ENCODE data around the gene SLC5A11.

Gene SLC5A11

DNA sequence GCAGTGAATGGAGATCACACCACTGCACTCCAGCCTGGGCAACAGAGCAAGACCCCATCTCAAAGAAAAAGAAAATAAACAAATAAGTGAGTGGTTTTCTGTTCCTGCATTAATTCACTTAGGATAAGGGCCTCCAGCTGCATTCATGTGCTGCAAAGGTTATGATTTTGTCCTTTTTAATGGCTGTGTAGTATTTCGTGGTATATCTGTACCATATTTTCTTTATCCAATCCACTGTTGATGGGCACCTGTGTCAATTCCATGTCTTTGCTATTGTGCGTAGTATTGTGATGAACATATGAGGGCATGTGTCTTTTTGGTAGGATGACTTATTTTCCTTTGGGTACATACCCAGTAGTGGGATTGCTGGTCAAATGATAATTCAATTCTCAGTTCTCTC is 33.9 kb downstream of the SLC5A11 start:
- Histone ChIP-seq H3K4me2 (no peak overlapping the region), H3K4me1 (ENCODE audit: low read depth, poor library complexity, severe bottlenecking) (no peaks in the 10 kb centered on the region), H4K20me1 (ENCODE audit: insufficient read depth) (no peaks in the 10 kb centered on the region), H3K9ac (no peak overlapping the region), H3K36me3 (ENCODE audit: insufficient read depth) (no peaks in the 10 kb centered on the region), H2AFZ (ENCODE audit: low read depth) (no peak overlapping the region), H3K27ac (no peak overlapping the region), H3K27me3 (ENCODE audit: insufficient read depth, low read depth) (no peaks in the 10 kb centered on the region), H3K4me3 (IDR thresholded peaks at IDR 0.05; ENCODE audit: insufficient read depth, low read depth, low read length) (no peak overlapping the region), H3K79me2 (ENCODE audit: insufficient read depth, low read depth) (no peaks in the 10 kb centered on the region)
- TF ChIP-seq, protein P1, sequence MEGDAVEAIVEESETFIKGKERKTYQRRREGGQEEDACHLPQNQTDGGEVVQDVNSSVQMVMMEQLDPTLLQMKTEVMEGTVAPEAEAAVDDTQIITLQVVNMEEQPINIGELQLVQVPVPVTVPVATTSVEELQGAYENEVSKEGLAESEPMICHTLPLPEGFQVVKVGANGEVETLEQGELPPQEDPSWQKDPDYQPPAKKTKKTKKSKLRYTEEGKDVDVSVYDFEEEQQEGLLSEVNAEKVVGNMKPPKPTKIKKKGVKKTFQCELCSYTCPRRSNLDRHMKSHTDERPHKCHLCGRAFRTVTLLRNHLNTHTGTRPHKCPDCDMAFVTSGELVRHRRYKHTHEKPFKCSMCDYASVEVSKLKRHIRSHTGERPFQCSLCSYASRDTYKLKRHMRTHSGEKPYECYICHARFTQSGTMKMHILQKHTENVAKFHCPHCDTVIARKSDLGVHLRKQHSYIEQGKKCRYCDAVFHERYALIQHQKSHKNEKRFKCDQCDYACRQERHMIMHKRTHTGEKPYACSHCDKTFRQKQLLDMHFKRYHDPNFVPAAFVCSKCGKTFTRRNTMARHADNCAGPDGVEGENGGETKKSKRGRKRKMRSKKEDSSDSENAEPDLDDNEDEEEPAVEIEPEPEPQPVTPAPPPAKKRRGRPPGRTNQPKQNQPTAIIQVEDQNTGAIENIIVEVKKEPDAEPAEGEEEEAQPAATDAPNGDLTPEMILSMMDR (conservative IDR thresholded peaks at IDR 0.05; ENCODE audit: low read depth, low read length): no peak

DNA sequence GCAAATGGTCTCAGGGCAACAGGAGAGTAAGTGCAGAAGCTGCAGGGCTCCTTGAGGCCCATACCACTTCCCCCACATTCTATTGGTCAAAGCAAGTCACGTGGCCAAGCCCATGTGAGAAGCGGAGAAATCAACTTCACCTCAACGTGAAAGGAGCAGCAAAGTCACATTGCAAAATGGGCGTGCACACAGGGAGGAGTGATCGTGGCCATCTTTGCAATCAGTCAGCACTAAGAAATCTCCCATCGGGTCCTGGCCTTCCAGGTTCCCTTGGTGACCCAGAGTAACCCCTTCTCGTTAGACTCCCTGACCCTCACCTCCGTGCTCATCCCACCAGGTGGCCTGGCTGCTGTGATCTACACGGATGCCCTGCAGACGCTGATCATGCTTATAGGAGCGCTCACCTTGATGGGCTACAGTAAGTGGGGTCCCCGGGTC is 38.0 kb downstream of the SLC5A11 start:
- no peak overlapping the region for H2AFZ ChIP-seq (ENCODE audit: low read depth)
- no peaks in the 10 kb centered on the region for H3K79me2 ChIP-seq (ENCODE audit: insufficient read depth, low read depth)
- TF ChIP-seq, protein P1 (conservative IDR thresholded peaks at IDR 0.05; ENCODE audit: low read depth, low read length): no peak

DNA sequence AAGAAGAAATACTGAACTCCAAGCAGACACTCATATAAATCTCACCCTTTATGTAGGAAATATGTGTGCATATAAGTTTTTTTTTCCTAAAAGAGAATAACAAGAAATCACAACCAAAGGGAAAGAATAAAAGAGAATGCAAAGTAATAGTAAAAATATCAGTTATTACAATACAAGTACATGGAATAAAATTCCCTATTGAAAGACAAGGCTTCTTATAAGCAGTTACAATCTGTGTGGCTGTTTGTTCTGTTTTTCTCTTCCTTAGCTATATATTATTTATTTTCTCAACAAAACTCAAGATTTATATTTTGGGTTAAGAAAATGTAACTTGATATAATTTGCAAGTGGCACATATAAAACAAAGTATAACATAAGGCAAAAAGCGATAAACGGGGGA is 41.7 kb downstream of the SLC5A11 start:
- Histone ChIP-seq H3K79me2 (ENCODE audit: insufficient read depth, low read depth) (no peaks in the 10 kb centered on the region), H3K4me1 (ENCODE audit: low read depth, poor library complexity, severe bottlenecking) (no peaks in the 10 kb centered on the region), H3K27ac (no peak overlapping the region), H3K4me2 (no peak overlapping the region), H4K20me1 (ENCODE audit: insufficient read depth) (no peaks in the 10 kb centered on the region), H3K4me3 (IDR thresholded peaks at IDR 0.05; ENCODE audit: insufficient read depth, low read depth, low read length) (no peak overlapping the region), H3K36me3 (ENCODE audit: insufficient read depth) (no peaks in the 10 kb centered on the region), H3K27me3 (ENCODE audit: insufficient read depth, low read depth) (no peaks in the 10 kb centered on the region), H2AFZ (ENCODE audit: low read depth) (no peak overlapping the region), H3K9ac (no peak overlapping the region)
- TF ChIP-seq, protein P1 (conservative IDR thresholded peaks at IDR 0.05; ENCODE audit: low read depth, low read length): no peak

More for the DNA sequence above, 38.0 kb downstream of the SLC5A11 start:
- Histone ChIP-seq H3K27ac (no peak overlapping the region), H3K4me2 (no peak overlapping the region), H3K4me3 (IDR thresholded peaks at IDR 0.05; ENCODE audit: insufficient read depth, low read depth, low read length) (no peak overlapping the region), H3K4me1 (ENCODE audit: low read depth, poor library complexity, severe bottlenecking) (no peaks in the 10 kb centered on the region), H3K36me3 (ENCODE audit: insufficient read depth) (no peaks in the 10 kb centered on the region), H3K9ac (no peak overlapping the region), H3K27me3 (ENCODE audit: insufficient read depth, low read depth) (no peaks in the 10 kb centered on the region), H4K20me1 (ENCODE audit: insufficient read depth) (no peaks in the 10 kb centered on the region)

DNA sequence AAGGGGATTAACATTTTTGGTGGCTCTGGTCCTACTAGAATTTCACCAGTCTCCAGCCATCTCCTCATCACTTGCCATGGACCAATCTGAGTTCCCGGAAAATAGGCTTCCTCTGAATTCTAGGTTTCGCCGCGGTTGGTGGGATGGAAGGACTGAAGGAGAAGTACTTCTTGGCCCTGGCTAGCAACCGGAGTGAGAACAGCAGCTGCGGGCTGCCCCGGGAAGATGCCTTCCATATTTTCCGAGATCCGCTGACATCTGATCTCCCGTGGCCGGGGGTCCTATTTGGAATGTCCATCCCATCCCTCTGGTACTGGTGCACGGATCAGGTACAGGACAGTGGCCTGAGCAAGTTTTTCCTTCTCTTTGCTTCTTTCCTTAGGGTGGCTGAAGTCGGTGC is 45.0 kb downstream of the SLC5A11 start:
- H3K9ac ChIP-seq: no peak overlapping the region
- no peaks in the 10 kb centered on the region for H3K36me3 ChIP-seq (ENCODE audit: insufficient read depth)
- H3K4me3 ChIP-seq (IDR thresholded peaks at IDR 0.05; ENCODE audit: insufficient read depth, low read depth, low read length): no peak overlapping the region
- TF ChIP-seq, protein P1 (conservative IDR thresholded peaks at IDR 0.05; ENCODE audit: low read depth, low read length): no peak
- no peaks in the 10 kb centered on the region for H4K20me1 ChIP-seq (ENCODE audit: insufficient read depth)
- H2AFZ ChIP-seq (ENCODE audit: low read depth): no peak overlapping the region
- H3K79me2 ChIP-seq (ENCODE audit: insufficient read depth, low read depth): no peaks in the 10 kb centered on the region
- H3K4me2 ChIP-seq: no peak overlapping the region
- no peaks in the 10 kb centered on the region for H3K4me1 ChIP-seq (ENCODE audit: low read depth, poor library complexity, severe bottlenecking)
- H3K27me3 ChIP-seq (ENCODE audit: insufficient read depth, low read depth): no peaks in the 10 kb centered on the region
- H3K27ac ChIP-seq: no peak overlapping the region
